Superior temporal gyrus (tissue), 1 donor: ENCODE data around the gene ORMDL3.

Source experiments
- DNase-seq: peaks from one replicate; pipeline ENCODE4 v3.0.0-alpha.2; 2016; ENCODE audit errors: extremely low spot score

The ORMDL3 gene

DNA sequence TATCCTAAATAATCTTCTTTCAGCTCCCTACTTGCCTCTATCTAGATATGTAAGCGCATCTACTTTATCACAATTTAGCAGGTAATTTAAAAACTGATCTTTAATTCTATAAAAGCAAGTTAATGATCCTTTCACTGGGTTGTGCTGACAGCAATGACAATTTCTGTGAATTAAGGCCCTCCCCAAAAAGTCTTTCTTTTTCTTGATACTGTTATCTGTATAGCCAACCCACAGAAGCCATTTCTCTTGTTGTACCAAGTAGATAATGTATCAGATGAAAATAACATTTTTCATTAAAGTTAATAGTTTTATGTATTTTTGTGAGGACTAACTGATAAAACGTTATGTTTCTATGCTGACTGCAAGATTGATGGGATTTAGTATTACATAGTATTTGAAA, 55.6 kb downstream of the ORMDL3 start:
- DNase-seq: no peak
